ENCODE results near the gene LRRFIP2. TPM values are rescaled to one million over a fixed set of nuclear protein-coding genes. Genes with fewer than 3 reads are reported as not detected.

The LRRFIP2 gene
- total and polyA plus RNA-seq, 2 donors (not counting 1 experiment from before 2014, with no cell fraction given), result 8.6 to 49.2 TPM

- Histone ChIP-seq H3K4me3 (ENCODE audit: control extremely low read depth in 1 of 5, extremely low read depth in 1 of 5, insufficient read depth in 1 of 5, low read depth in 2 of 5, low read length in 4 of 5) (no peak overlapping the region), H4K20me1 (ENCODE audit: control insufficient read depth, insufficient read depth, low read length, poor library complexity, severe bottlenecking) (no peaks in the 10 kb centered on the region), H2AFZ (ENCODE audit: insufficient read depth, low read depth, low read length, poor library complexity, severe bottlenecking) (no peak overlapping the region), H3K4me2 (replicated peaks; ENCODE audit: low read depth, low read length, poor library complexity, severe bottlenecking) (no peak overlapping the region), H3K27ac (ENCODE audit: low read length in 2 of 2) (no peak overlapping the region), H3K4me1 (ENCODE audit: control insufficient read depth in 2 of 2, insufficient read depth in 2 of 2, low read length in 2 of 2) (no peaks in the 10 kb centered on the region), H3K9ac (ENCODE audit: low read length) (no peak overlapping the region), H3K9me3 (ENCODE audit: control extremely low read depth in 1 of 3, control insufficient read depth in 2 of 3, insufficient read depth in 1 of 3, low read length in 2 of 3) (no peaks in the 10 kb centered on the region), H3K27me3 (replicated peaks in 1 of 4; ENCODE audit: control extremely low read depth in 1 of 4, control insufficient read depth in 3 of 4, insufficient read depth in 4 of 4, low read length in 3 of 4) (no peaks in the 10 kb centered on the region), H3K36me3 (replicated peaks in 1 of 2; ENCODE audit: control extremely low read depth in 1 of 2, control insufficient read depth in 1 of 2, extremely low read depth in 1 of 2, insufficient read depth in 2 of 2, low read length in 1 of 2) (no peaks in the 10 kb centered on the region), H3K79me2 (ENCODE audit: control insufficient read depth, insufficient read depth, low read length) (no peaks in the 10 kb centered on the region)
- DNase-seq (no peak), ATAC-seq (ENCODE audit: low read depth) (no peak)
- H3K9me3 Mint-ChIP-seq (ENCODE audit: insufficient read depth), result no peaks in the 10 kb centered on the region
- TF ChIP-seq EZH2 (IDR thresholded peaks at IDR 0.05; ENCODE audit: borderline replicate concordance, insufficient read depth, low read depth, low read length, poor library complexity, severe bottlenecking), result no peak
- no peak for TF ChIP-seq CTCF (IDR thresholded peaks at IDR 0.05)
- H3K27ac Mint-ChIP-seq, result no peak overlapping the region
- ChIA-PET POLR2A (no interaction called here), CTCF (no interaction called here)
- intact Hi-C loops (cut with micrococcal nuclease), result no loop called here
- 45% methylated on average over 1 of the region's 2 CpGs for WGBS (ENCODE audit: insufficient coverage)
- H3K27me3 Mint-ChIP-seq, result no peaks in the 10 kb centered on the region
- peaks cover 4% of the 10 kb centered on the region for H3K4me1 Mint-ChIP-seq
- H3K4me3 Mint-ChIP-seq, result no peak overlapping the region
Measured at GRCh38 chr3:37103103-37103808, 71.1 kb downstream of the LRRFIP2 start.

- Histone ChIP-seq H3K9me3 (ENCODE audit: control extremely low read depth in 1 of 3, control insufficient read depth in 2 of 3, insufficient read depth in 1 of 3, low read length in 2 of 3) (no peaks in the 10 kb centered on the region), H4K20me1 (ENCODE audit: control insufficient read depth, insufficient read depth, low read length, poor library complexity, severe bottlenecking) (no peaks in the 10 kb centered on the region), H3K27me3 (replicated peaks in 1 of 4; ENCODE audit: control extremely low read depth in 1 of 4, control insufficient read depth in 3 of 4, insufficient read depth in 4 of 4, low read length in 3 of 4) (no peaks in the 10 kb centered on the region), H3K4me3 (ENCODE audit: control extremely low read depth in 1 of 5, extremely low read depth in 1 of 5, insufficient read depth in 1 of 5, low read depth in 2 of 5, low read length in 4 of 5) (no peak overlapping the region), H3K4me2 (replicated peaks; ENCODE audit: low read depth, low read length, poor library complexity, severe bottlenecking) (no peak overlapping the region), H3K79me2 (ENCODE audit: control insufficient read depth, insufficient read depth, low read length) (no peaks in the 10 kb centered on the region), H3K9ac (ENCODE audit: low read length) (no peak overlapping the region), H2AFZ (ENCODE audit: insufficient read depth, low read depth, low read length, poor library complexity, severe bottlenecking) (no peak overlapping the region), H3K27ac (ENCODE audit: low read length in 2 of 2) (no peak overlapping the region), H3K4me1 (ENCODE audit: control insufficient read depth in 2 of 2, insufficient read depth in 2 of 2, low read length in 2 of 2) (no peaks in the 10 kb centered on the region), H3K36me3 (replicated peaks in 1 of 2; ENCODE audit: control extremely low read depth in 1 of 2, control insufficient read depth in 1 of 2, extremely low read depth in 1 of 2, insufficient read depth in 2 of 2, low read length in 1 of 2) (no peaks in the 10 kb centered on the region)
- no peak overlapping the region for H3K27ac Mint-ChIP-seq
- ATAC-seq (ENCODE audit: low read depth) (no peak), DNase-seq (no peak)
- ChIA-PET CTCF (no interaction called here), POLR2A (no interaction called here)
- WGBS (ENCODE audit: insufficient coverage), result no CpG with 5 or more reads among the region's 1 CpG
- no peaks in the 10 kb centered on the region for H3K27me3 Mint-ChIP-seq
- H3K4me3 Mint-ChIP-seq, result no peak overlapping the region
- peaks cover 4% of the 10 kb centered on the region for H3K4me1 Mint-ChIP-seq
- intact Hi-C loops (cut with micrococcal nuclease), result no loop called here
- TF ChIP-seq EZH2 (IDR thresholded peaks at IDR 0.05; ENCODE audit: borderline replicate concordance, insufficient read depth, low read depth, low read length, poor library complexity, severe bottlenecking) (no peak), CTCF (IDR thresholded peaks at IDR 0.05) (no peak)
- no peaks in the 10 kb centered on the region for H3K9me3 Mint-ChIP-seq (ENCODE audit: insufficient read depth)
Measured at GRCh38 chr3:37100411-37100810, 74.0 kb downstream of the LRRFIP2 start.

All from B cell (primary cell).